ENCODE data around the gene TNIP3.
"Not testable (repeated sequence)": the region's sequence is repeated elsewhere in the genome, so short reads cannot be mapped to it uniquely, and the experiment has no call there.

The TNIP3 gene

DNA sequence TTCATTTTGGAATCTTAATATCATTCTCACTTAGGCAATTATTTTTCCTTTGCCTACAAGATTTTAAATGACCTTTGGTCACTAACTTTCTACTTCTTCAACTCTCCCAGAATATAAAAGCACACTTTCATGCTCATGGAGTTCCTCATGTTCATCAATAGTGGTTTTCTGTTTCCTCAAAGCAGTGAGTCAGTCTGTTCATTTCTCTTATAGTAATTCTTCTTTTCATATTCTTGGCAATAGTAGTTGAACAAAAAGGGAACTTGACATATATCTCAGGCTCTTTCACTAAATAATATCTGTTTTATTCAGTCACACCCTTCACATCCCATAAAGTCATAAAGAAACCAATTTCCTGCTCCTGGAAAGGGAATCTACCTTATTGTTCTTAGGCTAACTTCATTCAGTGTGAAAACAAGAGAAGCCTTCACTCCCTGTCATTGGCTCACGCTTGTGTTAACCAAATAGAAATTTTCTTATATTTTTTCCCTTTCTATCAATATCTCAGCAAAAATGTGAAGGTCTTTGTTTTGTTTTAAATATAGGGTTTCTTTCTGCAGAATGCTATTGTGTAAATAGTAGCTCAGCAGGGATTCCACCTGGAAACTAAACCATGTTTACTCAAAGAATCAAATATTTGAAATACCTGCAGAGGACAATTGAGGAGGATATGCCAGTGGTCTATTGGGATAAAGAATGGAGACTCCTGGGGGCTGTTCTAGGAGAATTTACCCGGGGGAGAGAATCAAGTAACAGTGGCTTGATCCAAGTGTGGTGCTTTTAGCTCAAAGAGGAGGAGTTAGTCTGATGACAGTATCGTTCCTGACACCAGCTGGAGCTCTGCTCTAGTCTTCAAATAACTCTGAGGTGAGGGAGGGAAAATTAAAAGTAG, 13.4 kb upstream of the TNIP3 start:
- DNase-seq = no peak

DNA sequence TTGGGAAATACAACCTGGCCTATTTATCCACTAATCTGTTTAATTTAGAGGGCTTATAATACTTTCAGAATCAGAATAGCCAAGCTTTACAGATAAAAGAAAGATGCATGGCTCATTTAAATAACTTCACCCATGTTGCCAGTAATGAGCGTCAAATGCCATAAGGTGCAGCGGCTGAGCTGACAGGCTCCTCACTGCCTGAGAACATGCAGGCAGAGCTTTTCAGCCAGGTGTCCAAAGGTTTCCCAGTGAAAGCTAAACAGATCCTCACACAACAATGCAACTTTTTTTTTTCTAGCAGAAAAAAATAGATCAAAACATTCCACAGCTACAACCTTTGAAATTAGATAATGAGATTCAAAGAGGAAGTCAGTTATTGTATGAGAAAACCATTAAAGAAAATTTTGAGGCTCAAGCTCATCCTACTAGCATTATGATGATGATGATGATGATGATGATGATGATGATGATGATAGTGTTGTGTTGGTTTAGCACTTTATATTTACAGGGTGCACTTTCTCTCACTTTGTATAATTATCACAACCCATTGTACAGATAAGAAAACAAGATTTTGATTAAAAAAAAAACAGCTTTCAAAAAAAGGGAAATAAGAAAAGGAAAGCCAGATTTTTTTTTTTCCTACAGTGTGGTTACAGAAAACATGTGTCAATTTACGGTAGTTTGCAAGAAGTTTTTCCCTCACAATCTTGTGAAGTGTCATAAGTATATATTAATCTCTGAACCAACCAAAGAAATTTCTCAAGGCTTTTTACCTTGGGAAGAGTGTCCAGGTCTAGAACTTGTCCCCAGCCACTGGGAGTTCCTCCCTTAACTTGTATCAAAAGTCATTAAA, 12.2 kb upstream of the TNIP3 start:
- DNase-seq = no peak

DNA sequence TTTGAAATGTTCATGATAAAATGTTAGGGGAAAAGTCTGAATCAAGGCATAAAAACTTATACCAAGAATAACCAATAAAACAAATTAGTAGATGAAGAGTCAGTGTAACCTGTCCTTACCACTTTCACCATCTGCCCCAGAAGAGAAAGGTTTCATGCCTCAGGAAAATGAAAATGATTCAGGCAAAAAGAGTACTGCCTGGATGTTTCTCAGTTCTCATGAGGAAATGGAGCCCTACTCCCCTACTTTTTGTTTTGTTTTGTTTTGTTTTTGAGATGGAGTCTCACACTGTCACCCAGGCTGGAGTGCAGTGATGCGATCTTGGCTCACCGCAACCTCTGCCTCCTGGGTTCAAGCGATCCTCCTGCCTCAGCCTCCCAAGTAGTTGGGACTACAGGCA, 7.4 kb upstream of the TNIP3 start:
- DNase-seq = not testable (repeated sequence)

DNA sequence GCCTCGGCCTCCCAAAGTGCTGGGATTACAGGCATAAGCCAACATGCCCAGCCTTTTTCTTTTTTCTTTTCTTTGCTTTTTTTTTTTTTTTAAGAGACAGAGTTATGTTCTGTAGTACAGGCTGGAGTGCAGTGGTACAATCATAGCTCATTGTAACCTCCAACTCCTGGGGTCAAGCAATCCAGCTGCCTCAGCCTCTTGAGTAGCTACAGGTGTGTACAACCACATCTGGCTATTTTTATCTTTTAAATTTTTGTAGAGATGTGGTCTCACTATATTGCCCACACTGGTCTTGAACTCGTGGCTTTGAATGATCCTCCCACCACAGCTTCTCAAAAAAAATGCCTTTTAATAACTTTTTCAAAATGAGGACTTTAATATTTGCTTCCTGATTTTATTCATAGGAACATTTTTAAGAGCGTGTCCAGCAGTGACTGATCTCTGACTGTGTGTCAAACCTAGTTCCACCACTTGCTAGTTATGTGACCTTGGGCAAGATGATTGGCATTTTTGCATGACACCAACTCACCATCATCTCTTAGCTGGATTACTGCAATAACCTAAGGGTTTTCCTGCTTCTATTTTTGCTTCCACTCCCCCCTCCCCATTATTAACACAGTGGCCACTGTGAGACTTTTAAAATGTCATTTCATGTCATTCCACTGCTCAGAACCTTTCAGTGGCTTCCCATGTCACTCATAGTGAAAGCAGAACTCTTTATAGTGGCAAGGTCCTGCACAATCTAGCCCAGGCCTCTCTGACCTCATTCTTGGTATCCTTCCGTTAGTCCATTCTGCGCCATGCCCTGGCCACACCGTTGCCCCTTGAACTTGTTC, 4.5 kb upstream of the TNIP3 start:
- DNase-seq = no peak

DNA sequence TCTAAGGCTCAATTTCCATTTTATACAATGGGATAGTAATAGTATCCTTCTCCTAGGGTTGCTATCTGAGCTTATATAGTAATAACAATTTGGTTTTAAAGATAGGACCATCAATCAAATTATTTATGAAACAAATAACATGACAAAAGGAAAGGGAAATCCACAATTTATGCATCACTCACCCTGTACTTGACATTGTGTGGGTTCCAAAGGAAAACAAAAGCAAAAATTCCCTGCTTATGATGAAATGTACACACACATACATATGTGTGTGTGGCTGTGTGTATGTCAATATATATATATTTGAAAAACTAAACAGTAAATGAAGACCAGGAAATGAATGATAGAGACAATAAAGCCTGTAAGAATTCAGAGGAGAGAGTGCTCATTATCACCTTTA, 2.9 kb upstream of the TNIP3 start:
- DNase-seq = no peak

DNA sequence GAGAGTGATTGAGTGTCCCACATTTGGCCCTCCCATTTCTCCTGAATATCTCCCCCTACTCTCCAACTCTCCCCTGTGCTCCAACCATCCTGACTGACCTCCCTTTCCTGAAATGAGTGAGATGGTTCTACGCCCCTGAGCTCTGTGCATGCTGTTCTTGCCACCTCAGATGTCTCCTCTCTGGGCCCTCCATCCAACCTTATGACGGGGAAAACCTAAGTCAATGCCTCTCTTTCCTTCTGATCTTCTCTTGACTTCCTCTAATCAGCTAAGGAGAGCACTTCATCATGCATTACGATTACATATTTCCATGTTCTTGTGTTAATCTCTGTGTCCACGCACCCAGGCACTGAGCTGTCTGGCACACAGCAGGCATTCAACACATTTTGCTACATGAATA, 1.1 kb upstream of the TNIP3 start:
- DNase-seq = no peak

DNA sequence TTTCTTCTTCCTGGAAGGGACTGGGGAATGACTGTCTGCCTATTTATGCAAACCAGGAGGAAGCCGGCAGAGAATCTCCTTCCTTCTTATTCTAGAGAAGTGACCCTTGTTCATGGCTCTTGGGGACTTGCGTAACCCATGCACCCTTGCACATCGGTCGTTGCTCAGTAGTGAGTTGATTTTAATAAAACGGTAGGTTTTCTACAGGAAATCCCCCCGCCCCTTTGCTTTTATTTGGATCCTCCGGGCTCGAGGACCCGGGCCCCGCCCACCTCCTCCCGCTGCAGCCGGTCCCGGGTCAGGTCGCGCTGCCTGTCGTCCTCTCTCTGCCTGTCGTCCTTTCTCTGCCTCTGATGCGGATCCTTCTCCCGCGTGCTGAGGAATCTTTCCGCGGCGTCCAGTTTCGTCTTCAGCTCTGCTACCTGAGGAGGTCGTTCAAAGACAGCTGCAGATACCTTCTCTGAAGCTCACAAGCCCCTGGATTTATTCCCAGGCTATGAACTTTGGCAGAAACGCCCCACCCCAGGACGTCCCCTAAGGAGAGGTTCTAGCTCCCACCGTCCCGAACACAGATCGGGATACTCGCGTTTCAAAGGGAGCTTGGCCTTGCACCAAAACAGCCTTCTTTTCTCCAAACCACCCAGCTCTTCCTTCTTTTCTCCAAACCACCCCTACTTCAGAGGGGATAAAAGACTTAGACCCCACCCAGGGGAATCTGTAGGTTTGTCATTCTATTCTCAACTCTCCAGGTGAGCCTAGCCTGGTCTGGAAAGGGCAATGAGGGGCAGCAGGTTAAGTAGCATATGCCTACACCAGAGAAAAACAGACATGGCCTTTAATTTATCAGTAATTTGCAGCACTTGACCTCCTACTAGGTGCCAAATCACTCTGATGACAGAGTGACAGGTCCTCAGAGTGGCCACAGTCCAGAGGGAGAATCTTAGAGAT, 7.0 kb downstream of the TNIP3 start:
- peak; percentile 13 for DNase-seq

DNA sequence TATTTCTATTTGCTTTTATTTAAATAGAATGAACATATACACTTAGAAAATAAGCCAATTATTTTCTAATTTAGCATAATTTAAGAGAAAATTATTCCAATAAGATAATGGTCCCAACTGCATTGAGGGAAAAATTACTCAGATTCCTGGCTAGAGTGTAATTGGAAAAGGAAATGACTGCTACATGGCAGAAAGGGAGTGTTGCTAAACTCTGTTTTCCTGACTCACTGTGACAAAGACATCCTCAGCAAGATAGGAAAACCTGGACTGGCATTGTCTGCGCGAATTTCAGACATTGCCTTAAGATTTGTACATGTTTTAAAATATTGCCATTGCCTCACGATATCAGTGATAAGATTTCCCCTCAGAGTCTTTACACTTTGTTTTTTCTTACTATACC, 8.2 kb downstream of the TNIP3 start:
- DNase-seq = no peak

DNA sequence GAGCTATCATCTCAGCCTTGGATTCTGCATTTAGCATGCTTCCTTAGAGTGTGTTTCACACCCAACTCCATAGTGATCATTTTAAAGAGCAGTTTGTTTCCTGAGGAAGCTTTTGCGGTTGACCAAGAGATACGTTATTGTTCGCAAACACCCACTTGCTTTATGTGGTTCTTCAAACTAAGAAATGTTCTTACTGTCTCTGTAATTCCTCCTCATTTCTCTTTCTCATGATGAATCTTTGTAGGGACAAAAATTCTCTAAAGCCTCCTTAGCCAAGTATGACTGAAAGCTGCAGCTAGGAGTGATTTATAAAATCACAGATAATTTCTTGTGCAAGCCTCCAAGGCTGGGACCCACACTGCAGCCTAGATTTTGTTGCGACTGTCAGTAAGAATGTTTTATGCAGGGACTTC, 10.0 kb downstream of the TNIP3 start:
- DNase-seq = no peak

DNA sequence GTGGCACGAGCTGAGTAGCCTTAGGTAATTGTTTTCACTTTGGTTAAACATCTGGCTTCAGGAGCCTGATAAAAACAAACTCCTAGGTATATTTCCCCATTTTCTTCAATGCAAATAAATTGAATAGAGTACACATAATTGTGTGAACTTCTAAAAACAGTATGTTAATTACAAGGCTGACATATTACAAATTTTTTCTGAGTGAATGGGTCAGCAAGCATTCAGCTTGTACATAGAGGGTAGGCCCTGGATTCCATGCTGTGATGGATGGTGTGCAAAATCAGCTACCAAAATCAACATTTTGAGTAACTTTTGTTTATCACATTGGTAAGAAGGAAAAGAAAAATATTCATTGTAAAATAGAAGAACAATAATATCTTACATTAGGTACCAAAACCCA, 12.2 kb downstream of the TNIP3 start:
- no peak for DNase-seq

DNA sequence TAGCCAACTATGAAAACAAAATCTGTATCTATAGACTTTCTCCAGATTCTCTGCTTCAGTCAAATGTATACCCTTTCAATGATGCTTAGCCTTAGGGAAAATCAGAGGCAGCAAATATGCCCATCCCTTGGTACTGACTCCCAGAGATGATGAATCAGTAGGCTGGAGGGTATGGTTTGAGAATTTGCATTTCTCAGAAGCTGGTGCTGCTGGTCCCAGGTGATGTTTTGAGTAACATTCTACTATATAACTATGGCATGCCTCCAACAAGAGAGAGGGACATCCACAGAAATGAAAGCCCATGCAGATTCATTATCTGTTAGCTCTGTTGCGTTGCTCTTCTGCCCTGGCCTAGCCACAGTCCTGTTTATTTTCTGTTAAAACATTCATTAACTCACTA, 13.6 kb downstream of the TNIP3 start:
- DNase-seq = no peak

DNA sequence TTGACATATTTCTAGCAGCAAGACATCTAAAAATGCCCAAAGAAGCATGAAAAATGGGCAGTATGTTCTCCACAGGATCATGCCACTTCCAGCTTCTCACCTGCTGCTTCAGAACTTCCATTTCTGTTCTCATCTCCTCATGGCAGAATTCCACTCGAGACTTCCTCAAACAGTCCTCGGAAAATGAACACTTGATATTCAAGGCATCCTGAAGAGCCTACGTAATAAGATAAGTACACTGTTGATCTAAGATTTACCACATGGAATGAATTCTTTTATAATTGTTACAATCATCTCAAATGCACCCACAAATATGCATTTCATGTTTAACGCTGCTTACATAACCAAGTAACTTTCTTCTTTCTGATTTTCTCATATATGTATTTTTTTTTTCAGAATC, 14.1 kb downstream of the TNIP3 start:
- DNase-seq = no peak

DNA sequence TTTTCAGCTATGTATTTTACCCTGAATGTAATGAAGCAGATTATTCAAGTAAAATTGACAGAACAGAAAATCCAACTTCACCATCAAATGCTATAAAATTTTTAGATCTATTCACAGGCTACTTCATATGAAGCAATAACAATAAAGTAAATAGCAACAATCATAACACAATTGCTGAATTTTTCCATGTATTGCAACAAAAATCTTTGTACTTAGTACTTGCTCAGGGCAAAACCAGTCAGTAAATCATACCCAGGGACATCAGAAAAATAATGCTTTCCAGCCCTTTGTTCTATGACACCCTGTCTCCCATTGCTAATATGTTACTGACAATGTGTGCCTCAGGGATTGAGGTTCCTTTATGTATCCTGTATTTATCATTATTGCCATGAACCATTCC, 15.5 kb downstream of the TNIP3 start:
- DNase-seq = no peak

DNA sequence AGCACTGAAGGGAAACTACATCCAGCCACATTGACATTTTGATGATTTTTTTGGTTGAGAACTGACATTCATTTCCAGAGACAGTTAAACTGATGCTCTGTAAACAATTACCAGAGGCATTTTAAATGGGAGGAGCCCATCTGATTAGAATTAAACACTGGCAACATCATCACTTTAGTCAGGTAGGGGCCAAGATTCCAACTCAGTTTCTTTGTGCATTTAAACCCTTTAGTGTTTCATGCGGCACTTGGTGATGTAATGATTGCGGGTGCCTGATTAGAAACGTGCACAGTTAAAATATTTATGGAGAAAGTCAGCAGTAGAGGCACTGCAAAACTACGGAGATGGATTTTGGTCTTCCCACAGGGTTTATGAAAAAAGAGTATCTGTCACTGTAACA, 16.1 kb downstream of the TNIP3 start:
- DNase-seq = no peak

DNA sequence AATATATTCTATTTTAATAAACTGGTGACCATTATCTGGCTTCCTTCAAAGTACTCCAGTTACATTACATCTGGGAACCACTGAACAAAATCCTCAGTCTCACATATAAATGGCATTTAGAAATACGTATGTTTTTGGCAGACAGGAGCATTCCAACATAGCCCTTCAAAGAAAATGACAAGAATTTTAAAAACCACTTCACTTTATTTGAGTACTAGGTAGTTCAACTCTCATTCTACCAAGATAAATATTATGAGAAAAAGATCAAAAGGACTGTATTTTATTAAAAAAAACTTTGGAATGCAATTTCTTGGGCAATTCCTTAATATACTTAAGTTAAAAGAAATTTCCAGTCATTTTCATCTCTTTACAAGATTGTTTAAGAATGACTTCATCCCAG, 17.6 kb downstream of the TNIP3 start:
- DNase-seq = no peak

DNA sequence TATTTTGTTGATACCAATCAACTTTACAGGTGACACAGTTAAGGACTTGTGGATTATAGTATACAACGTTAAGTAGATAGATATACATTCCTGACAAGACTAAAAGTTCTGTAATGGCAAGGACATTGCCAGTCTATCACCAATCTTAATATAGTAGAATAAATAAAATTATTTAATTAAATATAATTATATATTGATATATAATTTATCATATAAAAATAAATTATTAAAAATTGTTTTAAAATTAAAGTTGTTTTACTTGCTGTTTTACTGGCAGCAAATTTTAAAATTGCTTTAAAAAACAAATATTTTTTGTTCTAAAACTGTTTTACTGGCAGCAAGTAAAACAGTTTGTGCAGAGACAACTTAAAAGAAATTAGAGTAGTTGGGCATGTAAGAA, 18.7 kb downstream of the TNIP3 start:
- DNase-seq = no peak

DNA sequence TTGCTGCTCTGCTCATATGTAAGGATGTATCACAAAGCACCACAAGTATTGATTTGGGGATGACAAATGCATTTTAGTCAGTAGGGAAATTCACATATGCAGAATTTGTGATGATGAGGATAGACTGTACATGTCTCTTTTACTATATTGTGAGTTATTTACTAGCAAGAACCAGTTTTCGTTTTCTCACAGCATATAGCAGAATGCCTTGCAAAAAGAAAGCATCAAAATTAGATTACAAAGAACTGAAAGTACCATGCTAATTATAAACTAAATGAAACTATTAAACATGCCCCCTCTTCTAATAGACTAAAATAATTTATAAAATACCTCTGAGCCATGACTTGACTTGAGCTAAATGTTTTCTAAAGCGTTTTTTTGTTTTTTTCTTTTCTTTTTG, 20.1 kb downstream of the TNIP3 start:
- DNase-seq = no peak

DNA sequence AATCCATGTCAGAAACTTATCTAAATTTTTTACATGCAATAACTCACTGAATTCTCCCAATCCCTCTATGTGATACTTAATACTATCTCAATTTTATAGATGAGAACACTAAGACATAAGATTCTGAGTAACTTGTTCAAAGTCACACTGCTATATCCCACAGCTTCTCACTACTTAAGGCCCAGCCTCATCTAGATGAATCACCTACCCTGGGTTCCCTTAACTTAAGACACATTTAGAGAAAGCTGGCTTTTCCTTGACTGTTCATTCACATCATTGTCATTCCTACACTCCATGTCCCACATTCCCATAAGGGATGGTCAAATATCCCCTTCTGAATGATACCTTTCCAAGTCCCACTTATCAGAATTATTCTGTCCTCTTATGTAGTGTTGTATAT, 21.0 kb downstream of the TNIP3 start:
- no peak for DNase-seq

DNA sequence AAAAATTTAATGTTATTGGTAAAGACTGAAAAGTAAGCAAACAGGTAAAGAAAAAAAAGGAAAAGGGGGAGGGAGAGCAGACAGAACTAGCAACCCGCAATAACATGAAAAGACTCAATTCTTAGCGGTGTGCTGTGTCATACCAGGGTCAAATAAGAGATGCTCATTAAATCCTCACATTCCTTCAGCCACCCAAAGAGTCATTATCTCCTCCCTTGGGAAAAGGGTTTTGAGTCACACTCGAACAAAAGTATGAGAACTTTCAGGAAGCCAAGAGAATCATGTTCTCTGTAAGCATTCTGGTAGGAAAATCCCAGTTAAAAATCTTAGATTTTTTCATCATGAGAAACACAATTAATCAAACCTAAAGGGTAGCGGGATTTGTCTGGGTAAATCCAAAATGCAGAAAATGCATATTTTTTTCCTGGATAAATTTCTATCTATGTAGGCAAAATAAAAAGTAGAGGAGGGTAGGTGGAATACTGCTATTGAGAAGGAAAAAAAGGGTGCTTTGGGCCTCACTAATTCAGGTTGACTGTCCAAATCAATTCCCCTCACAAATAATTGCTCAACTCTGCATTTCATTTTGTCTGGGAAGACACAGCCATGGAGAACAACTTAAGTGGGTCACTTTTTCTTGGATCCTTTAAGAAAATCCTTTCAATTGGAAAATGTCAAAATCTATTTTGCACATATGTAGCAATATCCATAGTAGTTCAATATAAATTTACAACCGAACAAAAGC, 23.2 kb downstream of the TNIP3 start:
- DNase-seq = no peak

DNA sequence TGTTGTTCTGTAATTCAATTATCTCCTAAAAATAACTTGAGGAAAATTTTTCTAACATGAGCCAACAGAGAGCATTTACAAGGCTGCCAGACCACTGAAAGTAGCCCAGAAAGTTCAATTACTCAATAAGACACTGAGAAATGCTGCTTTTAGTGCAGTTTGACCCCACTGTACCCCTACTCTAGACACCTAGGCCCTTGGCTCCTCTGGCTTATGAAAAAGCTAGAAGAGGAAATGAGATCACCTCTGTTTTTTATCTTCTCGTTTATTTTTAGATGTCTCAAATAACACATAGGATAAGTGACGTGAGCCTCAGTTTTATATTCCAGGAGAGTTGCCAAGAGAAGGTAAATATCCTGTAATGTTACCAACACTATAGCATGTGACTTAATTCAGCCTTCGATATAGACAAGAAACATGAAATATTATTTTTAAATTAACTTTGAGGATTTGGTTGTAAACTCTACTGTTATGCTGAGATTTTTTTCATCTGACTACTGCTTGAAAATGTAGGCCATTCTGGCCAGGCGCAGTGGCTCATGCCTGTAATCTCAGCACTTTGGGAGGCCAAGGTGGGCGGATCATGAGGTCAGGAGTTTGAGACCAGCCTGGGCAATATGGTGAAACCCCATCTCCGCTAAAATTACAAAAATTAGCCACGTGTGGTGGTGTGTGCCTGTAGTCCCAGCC, 24.4 kb downstream of the TNIP3 start:
- DNase-seq = no peak
